Tibial nerve (tissue), 4 donors: ENCODE measurements around the gene ST6GALNAC3. TPM values are rescaled to one million over a fixed set of nuclear protein-coding genes. Genes with fewer than 3 reads are reported as not detected.

Experiments used
- DNase-seq, 2 donors: peaks; one replicate each; pipeline ENCODE4 v3.0.0-alpha.2; 2019; ENCODE audit warnings: low spot score in 2 of 2
- H3K27ac ChIP-seq, 4 donors: fragments of 200-600 bp; sonication (generic) in 3 of 4; one replicate each; pipeline ENCODE4 v1.5.1; 2017 to 2019; ENCODE audit warnings: mild to moderate bottlenecking in 1 of 4
- H3K27me3 ChIP-seq, 2 donors: fragments of 200-600 bp; sonication (generic) in 1 of 2; one replicate each; pipeline versions ENCODE4 v1.5.1 to v1.6.0; 2017 to 2019
- H3K36me3 ChIP-seq, 3 donors: fragments of 200-600 bp; sonication (generic); one replicate each; pipeline ENCODE4 v1.5.1; 2018 to 2019
- H3K4me1 ChIP-seq, 4 donors: fragments of 200-600 bp; sonication (generic) in 3 of 4; one replicate each; pipeline ENCODE4 v1.5.1; 2017 to 2019
- H3K4me3 ChIP-seq, 4 donors: fragments of 200-600 bp; sonication (generic) in 3 of 4; one replicate each; pipeline ENCODE4 v1.5.1; 2017 to 2019; ENCODE audit warnings: mild to moderate bottlenecking in 1 of 4, moderate library complexity in 1 of 4
- H3K9me3 ChIP-seq, 4 donors: fragments of 200-600 bp; sonication (generic) in 3 of 4; one replicate each; pipeline ENCODE4 v1.5.1; 2017 to 2019
- CTCF ChIP-seq, 5 experiments: fragments of 200-600 bp in 3 of 5; fragments of 450-650 bp in 2 of 5; sonication (generic) in 3 of 5; IDR thresholded peaks; one replicate each; pipeline ENCODE4 v1.5.1; 2016 to 2019; ENCODE audit warnings: antibody characterized with exemption in 5 of 5, mild to moderate bottlenecking in 3 of 5, moderate library complexity in 2 of 5
- EP300 ChIP-seq, 2 donors: sonication (generic); formaldehyde crosslinking; IDR thresholded peaks; one replicate each; pipeline ENCODE4 v1.6.1; 2017; ENCODE audit warnings: antibody characterized with exemption in 2 of 2, mild to moderate bottlenecking in 1 of 2
- POLR2A ChIP-seq, 2 donors: fragments of 450-650 bp; IDR thresholded peaks; one replicate each; pipeline ENCODE4 v1.6.1; 2017; ENCODE audit warnings: antibody characterized with exemption in 2 of 2, mild to moderate bottlenecking in 2 of 2, moderate library complexity in 2 of 2
- WGBS, 2 donors: methylation state at CpG; one replicate each; pipeline ENCODE4 v1.1.5; 2018; 5-methylcytosine and 5-hydroxymethylcytosine counted together
- total RNA-seq, 4 donors: library from RNA; depleted of rRNA; stranded (reverse); fragments of >200 nt; gene quantifications; one replicate each; pipeline ENCODE4 v1.1.0, GENCODE V29; 2016

ST6GALNAC3 gene
- total RNA-seq, 4 donors from 2014 or later = 2.7 to 6.6 (median 4.9) TPM

- Histone ChIP-seq H3K4me1 (no peaks in the 10 kb centered on the region), H3K27me3 (no peaks in the 10 kb centered on the region), H3K27ac (no peak overlapping the region), H3K9me3 (no peaks in the 10 kb centered on the region), H3K4me3 (no peak overlapping the region), H3K36me3 (no peaks in the 10 kb centered on the region)
- 87 to 96% methylated on average over 2 of the region's 2 CpGs for WGBS, 2 donors
- DNase-seq = no peak
- TF ChIP-seq EP300 (IDR thresholded peaks at IDR 0.05) (no peak), CTCF (IDR thresholded peaks at IDR 0.05) (no peak), POLR2A (IDR thresholded peaks at IDR 0.05) (no peak)
Observed at GRCh38 chr1:76625886-76626678, 551.5 kb downstream of the ST6GALNAC3 start.

- 83 to 84% methylated on average over 5 of the region's 5 CpGs for WGBS, 2 donors
- Histone ChIP-seq H3K27ac (no peak overlapping the region), H3K9me3 (no peaks in the 10 kb centered on the region), H3K4me3 (no peak overlapping the region), H3K27me3 (no peaks in the 10 kb centered on the region), H3K36me3 (no peaks in the 10 kb centered on the region), H3K4me1 (no peaks in the 10 kb centered on the region)
- TF ChIP-seq POLR2A (IDR thresholded peaks at IDR 0.05) = no peak
- no peak for TF ChIP-seq CTCF (IDR thresholded peaks at IDR 0.05)
- no peak for TF ChIP-seq EP300 (IDR thresholded peaks at IDR 0.05)
- DNase-seq = no peak
Observed at GRCh38 chr1:76627498-76627897, 553.0 kb downstream of the ST6GALNAC3 start.

GRCh38 chr1:76627901-76628300 lies 553.4 kb downstream of the ST6GALNAC3 start:
- Histone ChIP-seq H3K4me3 (no peak overlapping the region), H3K36me3 (no peaks in the 10 kb centered on the region), H3K9me3 (no peaks in the 10 kb centered on the region), H3K4me1 (no peaks in the 10 kb centered on the region), H3K27me3 (no peaks in the 10 kb centered on the region), H3K27ac (no peak overlapping the region)
- no peak for DNase-seq
- TF ChIP-seq CTCF (IDR thresholded peaks at IDR 0.05) = no peak
- TF ChIP-seq EP300 (IDR thresholded peaks at IDR 0.05) = no peak
- TF ChIP-seq POLR2A (IDR thresholded peaks at IDR 0.05) = no peak

GRCh38 chr1:76632136-76632535 lies 557.6 kb downstream of the ST6GALNAC3 start:
- WGBS, 2 donors = 90 to 91% methylated on average over 3 of the region's 3 CpGs
- DNase-seq = no peak
- no peak for TF ChIP-seq CTCF (IDR thresholded peaks at IDR 0.05)
- no peak for TF ChIP-seq POLR2A (IDR thresholded peaks at IDR 0.05)
- TF ChIP-seq EP300 (IDR thresholded peaks at IDR 0.05) = no peak

GRCh38 chr1:76635784-76636183 lies 561.2 kb downstream of the ST6GALNAC3 start:
- WGBS, 2 donors = 91 to 100% methylated on average over 2 of the region's 2 CpGs
- no peak overlapping the region for H3K4me3 ChIP-seq
- H3K36me3 ChIP-seq = no peaks in the 10 kb centered on the region
- no peak for TF ChIP-seq POLR2A (IDR thresholded peaks at IDR 0.05)
- no peak for TF ChIP-seq EP300 (IDR thresholded peaks at IDR 0.05)
- TF ChIP-seq CTCF (IDR thresholded peaks at IDR 0.05) = no peak
- H3K27ac ChIP-seq = no peak overlapping the region
- H3K4me1 ChIP-seq = no peaks in the 10 kb centered on the region
- DNase-seq = no peak
- H3K9me3 ChIP-seq = no peaks in the 10 kb centered on the region
- H3K27me3 ChIP-seq = no peaks in the 10 kb centered on the region

More at GRCh38 chr1:76632136-76632535, 557.6 kb downstream of the ST6GALNAC3 start:
- H3K4me1 ChIP-seq = no peaks in the 10 kb centered on the region
- no peak overlapping the region for H3K4me3 ChIP-seq
- H3K9me3 ChIP-seq = no peaks in the 10 kb centered on the region
- H3K27me3 ChIP-seq = no peaks in the 10 kb centered on the region
- no peaks in the 10 kb centered on the region for H3K36me3 ChIP-seq
- H3K27ac ChIP-seq = no peak overlapping the region
